Tibial nerve (tissue), 4 donors: ENCODE data around the gene CPHXL2. TPM values are rescaled to one million over a fixed set of nuclear protein-coding genes. Genes with fewer than 3 reads are reported as not detected.

Experiments
- DNase-seq, 2 donors: peaks; one replicate each; pipeline ENCODE4 v3.0.0-alpha.2; 2019; ENCODE audit warnings: low spot score in 2 of 2
- H3K27ac ChIP-seq, 4 donors: fragments of 200-600 bp; sonication (generic) in 3 of 4; one replicate each; pipeline ENCODE4 v1.5.1; 2017 to 2019; ENCODE audit warnings: mild to moderate bottlenecking in 1 of 4
- H3K27me3 ChIP-seq, 2 donors: fragments of 200-600 bp; sonication (generic) in 1 of 2; one replicate each; pipeline versions ENCODE4 v1.5.1 to v1.6.0; 2017 to 2019
- H3K36me3 ChIP-seq, 3 donors: fragments of 200-600 bp; sonication (generic); one replicate each; pipeline ENCODE4 v1.5.1; 2018 to 2019
- H3K4me1 ChIP-seq, 4 donors: fragments of 200-600 bp; sonication (generic) in 3 of 4; one replicate each; pipeline ENCODE4 v1.5.1; 2017 to 2019
- H3K4me3 ChIP-seq, 4 donors: fragments of 200-600 bp; sonication (generic) in 3 of 4; one replicate each; pipeline ENCODE4 v1.5.1; 2017 to 2019; ENCODE audit warnings: mild to moderate bottlenecking in 1 of 4, moderate library complexity in 1 of 4
- H3K9me3 ChIP-seq, 4 donors: fragments of 200-600 bp; sonication (generic) in 3 of 4; one replicate each; pipeline ENCODE4 v1.5.1; 2017 to 2019
- EP300 ChIP-seq, 2 donors: sonication (generic); formaldehyde crosslinking; IDR thresholded peaks; one replicate each; pipeline ENCODE4 v1.6.1; 2017; ENCODE audit warnings: antibody characterized with exemption in 2 of 2, mild to moderate bottlenecking in 1 of 2
- POLR2A ChIP-seq, 2 donors: fragments of 450-650 bp; IDR thresholded peaks; one replicate each; pipeline ENCODE4 v1.6.1; 2017; ENCODE audit warnings: antibody characterized with exemption in 2 of 2, mild to moderate bottlenecking in 2 of 2, moderate library complexity in 2 of 2
- WGBS, 2 donors: methylation state at CpG; one replicate each; pipeline ENCODE4 v1.1.5; 2018; 5-methylcytosine and 5-hydroxymethylcytosine counted together
- total RNA-seq, 4 donors: library from RNA; depleted of rRNA; stranded (reverse); fragments of >200 nt; gene quantifications; one replicate each; pipeline ENCODE4 v1.1.0, GENCODE V29; 2016
- TF ChIP-seq, protein P1 (sequence below), 5 experiments: fragments of 200-600 bp in 3 of 5; fragments of 450-650 bp in 2 of 5; sonication (generic) in 3 of 5; IDR thresholded peaks; one replicate each; pipeline ENCODE4 v1.5.1; 2016 to 2019; ENCODE audit warnings: antibody characterized with exemption in 5 of 5, mild to moderate bottlenecking in 3 of 5, moderate library complexity in 2 of 5

CPHXL2 gene
- total RNA-seq, 4 donors from 2014 or later = not detected

DNA sequence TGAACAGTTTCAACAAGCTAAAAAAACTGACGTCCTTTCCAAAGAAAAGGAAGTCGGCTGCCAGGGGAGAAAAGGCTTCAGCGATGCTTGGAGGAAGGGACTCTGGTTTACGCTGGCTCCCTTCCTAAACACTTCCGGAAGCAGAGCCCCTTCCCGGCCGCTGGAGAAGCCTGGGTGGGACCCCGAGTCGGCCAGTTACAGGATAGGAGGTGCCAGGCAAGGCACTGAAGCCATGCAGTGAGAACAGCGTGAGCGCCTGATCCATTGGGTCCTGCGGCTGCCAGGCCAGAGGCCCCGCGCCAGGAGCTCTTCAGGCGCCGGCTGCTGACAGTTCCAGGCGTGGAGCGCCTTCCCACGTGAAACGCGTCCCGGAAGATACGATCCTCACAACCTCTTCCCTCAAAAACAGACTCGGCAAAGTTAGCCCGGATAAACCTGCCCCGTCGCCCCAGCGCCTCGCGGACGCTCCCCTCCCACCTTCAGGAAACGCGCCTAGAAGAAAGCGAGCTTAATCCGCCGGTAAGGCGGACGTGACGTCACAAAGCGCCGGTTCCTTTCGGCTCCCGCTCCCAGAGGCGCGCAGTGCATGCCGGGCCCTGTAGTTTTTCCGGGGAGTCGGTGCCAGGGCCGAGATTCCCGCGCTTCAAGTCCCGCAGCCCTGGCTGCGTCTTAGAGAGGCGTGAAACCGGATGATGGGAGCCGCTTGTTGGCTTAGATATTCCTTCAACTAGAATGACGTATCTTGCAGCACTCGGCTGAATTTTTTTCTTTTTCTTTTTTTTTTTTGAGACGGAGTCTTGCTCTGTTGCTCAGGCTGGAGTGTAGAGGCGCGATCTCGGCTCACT, 53.8 kb downstream of the CPHXL2 start, which contains the start of gene ADAT1:
TSS of gene ADAT1 (minus strand) at position 521 of the 845 bp plus-strand sequence. CDS start 2,482 bp downstream, outside the sequence.
- Histone ChIP-seq H3K27ac (peak within 1 kb of the TSS; percentile 83 to 96 (median 94)), H3K27me3 (no peaks in the 10 kb centered on the region), H3K4me3 (peak within 1 kb of the TSS; percentile 67 to 84 (median 78)), H3K36me3 (peaks cover 0 to 53% (median 0%) of the 10 kb centered on the region in 3 donors), H3K4me1 (peaks cover 0 to 26% (median 14%) of the 10 kb centered on the region in 4 donors), H3K9me3 (no peaks in the 10 kb centered on the region)
- 0 to 1% methylated on average over 48 to 59 of the region's 62 CpGs for WGBS, 2 donors
- peak; percentile 94 to 96 for DNase-seq
- TF ChIP-seq, protein P1, sequence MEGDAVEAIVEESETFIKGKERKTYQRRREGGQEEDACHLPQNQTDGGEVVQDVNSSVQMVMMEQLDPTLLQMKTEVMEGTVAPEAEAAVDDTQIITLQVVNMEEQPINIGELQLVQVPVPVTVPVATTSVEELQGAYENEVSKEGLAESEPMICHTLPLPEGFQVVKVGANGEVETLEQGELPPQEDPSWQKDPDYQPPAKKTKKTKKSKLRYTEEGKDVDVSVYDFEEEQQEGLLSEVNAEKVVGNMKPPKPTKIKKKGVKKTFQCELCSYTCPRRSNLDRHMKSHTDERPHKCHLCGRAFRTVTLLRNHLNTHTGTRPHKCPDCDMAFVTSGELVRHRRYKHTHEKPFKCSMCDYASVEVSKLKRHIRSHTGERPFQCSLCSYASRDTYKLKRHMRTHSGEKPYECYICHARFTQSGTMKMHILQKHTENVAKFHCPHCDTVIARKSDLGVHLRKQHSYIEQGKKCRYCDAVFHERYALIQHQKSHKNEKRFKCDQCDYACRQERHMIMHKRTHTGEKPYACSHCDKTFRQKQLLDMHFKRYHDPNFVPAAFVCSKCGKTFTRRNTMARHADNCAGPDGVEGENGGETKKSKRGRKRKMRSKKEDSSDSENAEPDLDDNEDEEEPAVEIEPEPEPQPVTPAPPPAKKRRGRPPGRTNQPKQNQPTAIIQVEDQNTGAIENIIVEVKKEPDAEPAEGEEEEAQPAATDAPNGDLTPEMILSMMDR (IDR thresholded peaks at IDR 0.05) = peak in 1 of 5 experiments; percentile 23
- peak; percentile 61 to 85 for TF ChIP-seq POLR2A (IDR thresholded peaks at IDR 0.05)
- TF ChIP-seq EP300 (IDR thresholded peaks at IDR 0.05) = peak; percentile 85 to 96

DNA sequence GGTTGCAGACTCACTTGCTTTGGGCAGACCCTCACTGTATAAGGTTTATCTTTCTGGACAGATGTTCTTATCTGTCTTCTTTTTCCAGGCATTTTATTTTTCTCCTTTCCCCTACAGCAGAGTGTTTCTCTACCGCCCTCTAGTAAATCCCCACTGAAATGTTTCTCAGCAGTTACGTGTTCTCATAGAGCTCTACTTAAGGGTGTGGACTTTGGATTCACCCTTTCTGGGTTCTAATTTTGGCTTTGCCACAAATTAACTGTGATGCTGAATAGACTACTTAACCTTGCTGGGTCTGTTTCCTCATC, 55.7 kb downstream of the CPHXL2 start:
- no peak for DNase-seq
- no peaks in the 10 kb centered on the region for H3K27me3 ChIP-seq
- no peaks in the 10 kb centered on the region for H3K9me3 ChIP-seq
- peaks cover 0 to 53% (median 3%) of the 10 kb centered on the region in 3 donors for H3K36me3 ChIP-seq
- no peak overlapping the region for H3K4me3 ChIP-seq
- H3K27ac ChIP-seq = no peak overlapping the region
- WGBS, 2 donors = 11 to 42% methylated on average over 2 of the region's 2 CpGs
- H3K4me1 ChIP-seq = peaks cover 0 to 26% (median 14%) of the 10 kb centered on the region in 4 donors
- no peak for TF ChIP-seq EP300 (IDR thresholded peaks at IDR 0.05)
- TF ChIP-seq, protein P1 (IDR thresholded peaks at IDR 0.05) = peak in 2 of 5 experiments; percentile 7 to 10

DNA sequence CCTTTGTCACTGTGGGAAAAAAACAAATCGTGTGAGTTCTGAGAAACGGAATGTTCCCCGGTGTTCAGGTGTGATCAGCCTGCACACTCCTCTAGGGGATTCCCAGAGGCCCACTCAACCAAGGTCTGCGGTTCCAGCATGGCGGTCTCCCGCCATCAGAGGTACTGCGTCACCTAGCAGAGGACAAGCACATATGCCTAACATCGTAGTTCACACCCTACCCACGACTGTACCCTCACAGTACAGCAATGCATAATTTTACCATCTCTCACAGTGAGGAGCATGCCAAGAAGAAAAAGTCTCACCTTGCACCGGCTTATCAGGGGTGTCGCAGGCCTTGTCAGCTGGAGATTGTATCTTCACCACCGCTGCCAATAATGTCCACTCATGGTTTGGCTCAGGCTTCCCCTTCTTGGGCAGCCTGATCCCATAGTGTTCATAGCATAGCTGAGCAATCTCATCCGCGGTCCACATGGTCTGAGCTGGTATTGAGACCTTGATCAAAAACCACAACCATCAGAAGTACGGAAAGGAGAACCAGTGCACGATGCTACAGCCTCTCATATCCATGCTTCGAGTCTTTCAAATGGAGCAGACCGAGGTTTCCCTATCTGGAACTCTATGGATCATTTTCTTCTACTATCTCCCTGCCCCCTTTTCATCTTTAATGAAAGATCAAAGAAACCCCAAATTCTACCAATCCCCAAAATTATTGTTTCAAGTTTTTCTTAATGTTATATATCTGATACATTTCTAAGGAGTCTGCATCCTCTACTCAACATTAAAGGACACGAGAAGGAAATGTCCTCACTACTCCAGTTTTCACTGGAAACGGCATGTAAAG, 56.3 kb downstream of the CPHXL2 start:
- TF ChIP-seq EP300 (IDR thresholded peaks at IDR 0.05) (no peak), POLR2A (IDR thresholded peaks at IDR 0.05) (no peak)
- TF ChIP-seq, protein P1 (IDR thresholded peaks at IDR 0.05) = no peak
- Histone ChIP-seq H3K27ac (no peak overlapping the region), H3K4me3 (no peak overlapping the region), H3K4me1 (peaks cover 0 to 26% (median 14%) of the 10 kb centered on the region in 4 donors), H3K27me3 (no peaks in the 10 kb centered on the region), H3K9me3 (no peaks in the 10 kb centered on the region), H3K36me3 (peaks cover 0 to 53% (median 7%) of the 10 kb centered on the region in 3 donors)
- 90 to 91% methylated on average over 20 of the region's 20 CpGs for WGBS, 2 donors
- DNase-seq = no peak

DNA sequence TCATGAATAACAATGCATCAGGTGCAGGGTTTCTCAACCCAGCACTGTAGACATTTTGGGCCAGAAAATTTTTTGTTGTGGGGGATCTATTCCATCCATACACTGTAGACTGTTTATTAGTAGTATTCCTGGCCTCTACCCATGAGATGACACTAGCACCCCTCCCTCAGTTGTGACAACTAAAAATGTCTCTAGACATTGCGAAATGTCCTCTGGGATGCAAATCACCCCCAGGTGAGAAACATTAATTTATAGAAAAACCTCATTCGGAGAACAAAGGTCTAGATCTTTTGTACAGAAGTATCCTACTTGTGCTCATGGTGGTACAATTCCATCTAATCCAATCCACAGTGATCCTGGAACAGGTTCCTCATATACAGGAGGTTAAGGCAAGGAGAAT, 58.0 kb downstream of the CPHXL2 start:
- H3K36me3 ChIP-seq = peaks cover 0 to 63% (median 7%) of the 10 kb centered on the region in 3 donors

More for the DNA sequence above, 58.0 kb downstream of the CPHXL2 start:
- Histone ChIP-seq H3K27me3 (no peaks in the 10 kb centered on the region), H3K9me3 (no peaks in the 10 kb centered on the region), H3K27ac (no peak overlapping the region), H3K4me1 (peaks cover 0 to 26% (median 14%) of the 10 kb centered on the region in 4 donors), H3K4me3 (no peak overlapping the region)
- TF ChIP-seq POLR2A (IDR thresholded peaks at IDR 0.05) = no peak
- TF ChIP-seq EP300 (IDR thresholded peaks at IDR 0.05) = no peak
- TF ChIP-seq, protein P1 (IDR thresholded peaks at IDR 0.05) = no peak
- 92 to 95% methylated on average over 2 of the region's 2 CpGs for WGBS, 2 donors
- no peak for DNase-seq
